Thymus (tissue), 11 donors: Measurements from ENCODE around the gene SCRT2. TPM values are rescaled to one million over a fixed set of nuclear protein-coding genes. Genes with fewer than 3 reads are reported as not detected.

Experiments used
- DNase-seq, 9 donors: peaks; one replicate each; pipeline ENCODE4 v3.0.0-alpha.2; 2013; ENCODE audit warnings: low spot score in 9 of 9, low read depth in 6 of 9, missing footprints in 1 of 9
- H3K27ac ChIP-seq, 2 donors: one replicate each; pipeline ENCODE4 v1.5.1; 2013; ENCODE audit warnings: control low read depth in 1 of 2, low read depth in 1 of 2, low read length in 1 of 2, mild to moderate bottlenecking in 1 of 2, moderate library complexity in 1 of 2
- H3K27me3 ChIP-seq, 2 donors: one replicate each; pipeline ENCODE4 v1.5.1; 2013; ENCODE audit warnings: low read length in 1 of 2; ENCODE audit not compliant: control insufficient read depth in 2 of 2, insufficient read depth in 1 of 2
- H3K36me3 ChIP-seq, 2 donors: one replicate each; pipeline ENCODE4 v1.5.1; 2013; ENCODE audit warnings: low read length in 1 of 2, mild to moderate bottlenecking in 1 of 2, moderate library complexity in 1 of 2; ENCODE audit not compliant: control insufficient read depth in 2 of 2, insufficient read depth in 2 of 2
- H3K4me1 ChIP-seq, 2 donors: one replicate each; pipeline ENCODE4 v1.5.1; 2013; ENCODE audit warnings: low read length in 2 of 2; ENCODE audit not compliant: control insufficient read depth in 2 of 2, insufficient read depth in 2 of 2
- H3K4me3 ChIP-seq, 2 donors: one replicate each; pipeline ENCODE4 v1.5.1; 2013; ENCODE audit warnings: low read length in 2 of 2, control low read depth in 1 of 2, mild to moderate bottlenecking in 1 of 2
- H3K9me3 ChIP-seq, 2 donors: one replicate each; pipeline ENCODE4 v1.5.1; 2013; ENCODE audit warnings: low read length in 1 of 2, mild to moderate bottlenecking in 1 of 2; ENCODE audit not compliant: control insufficient read depth in 2 of 2, insufficient read depth in 1 of 2
- whole genome bisulfite sequencing: extraction: QIAGEN DNeasy Blood & Tissue Kit; methylation state at CpG from one replicate; pipeline ENCODE4 v1.1.7; 2013; 5-methylcytosine and 5-hydroxymethylcytosine counted together
- polyA plus RNA-seq: library from polyadenylated mRNA; stranded (reverse); fragments of 200-250 nt; gene quantifications from one replicate; pipeline ENCODE4 v1.2.3, GENCODE V29; 2013
- total RNA-seq: library from RNA; stranded (reverse); fragments of 120-200 nt; gene quantifications from one replicate; pipeline ENCODE4 v1.2.4, GENCODE V29; 2013
- donor health status: healthy.

SCRT2 gene
- total and polyA plus RNA-seq, 2 donors, result under 0.01 TPM; not detected in 1

DNA sequence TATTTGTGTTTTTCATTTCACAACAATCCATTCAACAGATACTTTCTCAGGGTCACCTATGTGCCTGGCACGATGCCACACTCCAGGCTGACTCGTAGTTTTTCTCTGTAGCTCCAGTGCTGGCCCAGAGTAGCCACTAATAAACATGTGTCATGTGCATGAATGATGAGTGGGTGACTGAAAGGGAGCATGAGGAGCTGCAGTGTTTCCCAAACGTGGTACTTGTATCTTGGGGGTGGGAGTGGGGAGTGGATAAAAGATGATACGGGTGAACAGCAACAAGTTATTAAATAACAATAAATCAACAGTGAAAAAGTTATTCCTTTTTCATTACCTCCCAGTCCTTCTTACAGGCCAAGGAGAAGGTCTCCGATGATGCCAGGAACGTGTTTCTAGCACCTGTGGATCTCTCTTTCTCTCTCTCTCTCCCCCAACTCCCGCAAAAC lies 39.7 kb downstream of the SCRT2 start:
- WGBS, result 83% methylated on average over 7 of the region's 7 CpGs
- no peaks in the 10 kb centered on the region for H3K4me1 ChIP-seq
- H3K27ac ChIP-seq, result no peak overlapping the region
- H3K4me3 ChIP-seq, result no peak overlapping the region
- no peaks in the 10 kb centered on the region for H3K36me3 ChIP-seq
- peaks cover 0 to 2% of the 10 kb centered on the region in 2 donors for H3K27me3 ChIP-seq
- no peaks in the 10 kb centered on the region for H3K9me3 ChIP-seq
- DNase-seq, result no peak

DNA sequence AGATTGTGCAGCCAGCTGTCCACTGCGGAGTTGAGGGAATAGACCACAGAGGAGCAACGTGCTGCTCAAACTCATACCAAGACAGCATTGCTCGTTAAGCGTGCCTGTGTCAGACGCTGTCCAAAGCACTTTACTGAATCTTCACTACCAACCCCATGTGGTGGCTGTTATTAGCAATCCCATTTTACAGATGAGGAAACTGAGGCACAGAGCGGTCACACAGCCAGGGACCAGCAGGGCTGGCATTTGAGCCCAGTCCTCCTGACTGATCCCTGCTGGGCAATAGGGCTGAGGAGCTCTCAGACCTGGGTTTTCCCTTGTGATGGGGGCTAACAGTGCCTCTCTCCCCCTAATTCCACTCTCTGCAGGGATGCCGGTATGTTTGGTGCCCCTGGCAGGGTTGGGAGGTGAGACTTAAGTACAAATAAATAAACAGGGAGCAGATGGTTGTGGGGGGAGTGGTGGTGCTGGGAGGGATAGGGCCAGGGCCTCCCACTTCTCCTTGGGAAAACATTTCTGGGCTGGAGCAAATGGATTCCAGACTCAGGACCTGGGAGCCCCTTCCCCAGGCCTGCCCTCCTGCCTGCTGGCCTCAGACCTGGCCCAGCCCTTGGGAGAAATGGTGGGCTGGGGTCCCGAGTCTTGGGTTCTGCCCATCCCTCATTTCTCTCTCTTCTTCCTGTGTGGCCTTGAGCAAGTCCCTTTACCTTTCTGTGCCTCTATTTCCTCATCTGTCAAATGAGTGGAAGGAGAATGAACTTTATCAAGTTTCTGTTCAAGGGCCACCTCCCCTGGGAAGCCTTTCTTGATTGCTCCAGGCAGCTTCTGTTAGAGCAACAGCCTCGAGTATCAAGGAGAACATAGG lies 40.3 kb downstream of the SCRT2 start:
- H3K27me3 ChIP-seq, result no peaks in the 10 kb centered on the region
- DNase-seq, result no peak
- no peak overlapping the region for H3K4me3 ChIP-seq
- WGBS, result 93% methylated on average over 9 of the region's 9 CpGs
- H3K36me3 ChIP-seq, result no peaks in the 10 kb centered on the region
- no peaks in the 10 kb centered on the region for H3K9me3 ChIP-seq
- no peaks in the 10 kb centered on the region for H3K4me1 ChIP-seq
- H3K27ac ChIP-seq, result no peak overlapping the region

DNA sequence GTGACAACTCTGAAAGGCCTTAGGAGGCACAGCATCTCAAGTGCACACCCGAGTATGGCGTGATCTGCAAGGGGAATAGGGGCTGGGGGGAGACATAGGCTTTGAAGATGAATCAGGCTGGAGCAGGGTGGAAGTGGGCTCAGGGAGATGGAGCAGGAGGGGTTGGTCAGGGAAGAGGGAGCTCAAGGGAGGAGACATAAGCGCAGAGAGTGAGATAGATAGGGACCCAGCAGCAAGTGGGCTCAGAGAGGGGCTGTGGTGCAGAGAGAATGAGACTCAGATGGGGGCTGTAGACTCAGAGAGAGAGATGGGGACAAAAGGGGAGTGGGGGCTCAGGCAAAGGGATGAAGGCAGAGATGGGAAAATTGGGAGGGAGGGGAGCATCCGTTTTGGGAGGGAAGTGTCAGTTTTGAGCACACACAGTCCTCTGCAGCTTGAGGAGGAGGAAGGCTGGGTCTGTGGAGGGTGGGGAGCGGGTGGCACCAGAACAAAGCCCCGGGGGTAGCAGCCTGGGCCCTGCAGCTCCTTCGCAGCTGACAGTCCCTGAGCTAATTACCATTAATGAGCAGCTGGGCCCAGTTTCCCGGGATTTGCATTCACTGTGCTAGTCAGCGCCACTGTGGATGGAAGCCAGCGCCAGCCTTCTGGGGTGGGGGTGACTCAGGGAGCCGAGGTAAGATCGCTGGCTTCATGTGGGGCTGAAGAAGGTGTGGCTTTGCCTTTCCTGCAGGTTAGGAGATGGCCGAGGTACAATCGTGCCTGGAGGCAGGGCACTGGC lies 41.3 kb downstream of the SCRT2 start:
- 92% methylated on average over 14 of the region's 14 CpGs for WGBS
- DNase-seq, result no peak
- no peak overlapping the region for H3K27ac ChIP-seq
- H3K4me3 ChIP-seq, result no peak overlapping the region
- no peaks in the 10 kb centered on the region for H3K36me3 ChIP-seq
- H3K4me1 ChIP-seq, result no peaks in the 10 kb centered on the region
- H3K27me3 ChIP-seq, result no peaks in the 10 kb centered on the region
- H3K9me3 ChIP-seq, result no peaks in the 10 kb centered on the region

DNA sequence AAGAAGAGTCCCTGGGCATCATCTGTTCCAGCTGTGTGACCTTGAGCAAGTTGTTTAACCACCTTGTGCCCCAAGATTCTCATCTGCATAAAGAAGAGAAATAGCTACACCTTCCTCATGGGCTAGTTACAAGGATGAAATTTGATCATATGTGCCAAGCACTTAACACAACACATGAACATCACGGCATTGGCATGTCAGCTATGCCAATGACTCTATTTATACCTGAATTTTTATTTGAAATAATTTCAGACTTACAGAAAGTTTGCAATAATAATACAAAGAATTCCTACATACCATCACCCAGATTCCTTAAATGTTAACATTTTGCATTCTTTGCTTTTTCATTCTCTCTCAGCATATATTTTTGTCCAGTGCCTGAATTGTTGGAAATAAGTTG lies 44.5 kb downstream of the SCRT2 start:
- Histone ChIP-seq H3K27ac (no peak overlapping the region), H3K4me1 (no peaks in the 10 kb centered on the region), H3K9me3 (no peaks in the 10 kb centered on the region), H3K4me3 (no peak overlapping the region), H3K27me3 (no peaks in the 10 kb centered on the region), H3K36me3 (no peaks in the 10 kb centered on the region)
- no peak for DNase-seq
- 95% methylated on average over 1 of the region's 1 CpG for WGBS

DNA sequence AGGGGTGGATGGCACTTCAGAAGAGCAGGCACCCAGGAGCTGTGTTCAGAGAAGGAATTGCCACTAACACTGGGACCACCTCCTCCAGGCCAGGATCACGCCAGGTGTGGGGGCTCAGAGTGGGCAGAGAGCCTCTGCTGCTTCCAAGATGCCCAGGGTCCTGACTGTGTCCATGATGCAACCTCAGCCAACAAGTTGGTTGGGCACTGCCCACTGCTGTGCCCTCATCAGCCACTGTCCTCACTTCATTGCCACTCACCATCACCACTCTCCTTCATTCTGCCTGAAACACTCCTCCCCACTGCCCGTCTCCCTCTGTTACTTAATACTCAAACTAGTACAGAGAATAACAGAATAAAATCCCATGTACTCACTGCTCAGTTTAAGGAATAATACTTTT lies 49.0 kb downstream of the SCRT2 start:
- Histone ChIP-seq H3K27ac (no peak overlapping the region), H3K27me3 (peaks cover 0 to 2% of the 10 kb centered on the region in 2 donors), H3K9me3 (no peaks in the 10 kb centered on the region), H3K4me3 (no peak overlapping the region), H3K36me3 (no peaks in the 10 kb centered on the region), H3K4me1 (no peaks in the 10 kb centered on the region)
- 91% methylated on average over 2 of the region's 2 CpGs for WGBS
- no peak for DNase-seq

DNA sequence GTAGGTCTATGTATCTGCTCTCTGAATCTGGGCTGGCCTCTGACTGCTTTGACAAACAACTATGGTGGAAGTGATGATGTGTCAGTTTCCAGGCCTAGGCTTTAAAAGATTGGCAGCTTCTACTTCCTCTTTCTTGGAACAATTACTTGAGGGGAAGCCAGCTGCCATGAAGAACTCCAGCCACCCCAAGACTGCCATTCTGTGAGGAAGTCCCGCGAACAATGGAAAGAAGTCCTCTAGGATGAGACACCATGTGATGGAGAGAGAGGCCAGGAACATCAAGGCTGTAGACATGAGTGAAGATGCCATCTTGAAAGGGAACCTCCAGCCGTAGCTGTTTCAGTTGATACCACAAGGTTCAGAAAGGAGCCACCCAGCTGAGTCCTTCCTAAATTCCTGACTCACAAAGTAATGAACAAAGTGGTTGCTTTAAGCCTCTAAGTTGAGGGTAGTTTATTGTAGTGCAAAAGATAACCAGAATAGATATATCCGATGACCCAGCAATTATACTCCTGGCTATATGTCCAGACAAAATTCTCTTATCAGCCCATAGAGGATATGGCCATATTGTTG lies 50.2 kb downstream of the SCRT2 start:
- no peak for DNase-seq
- Histone ChIP-seq H3K27me3 (peaks cover 0 to 2% of the 10 kb centered on the region in 2 donors), H3K4me1 (no peaks in the 10 kb centered on the region), H3K9me3 (no peaks in the 10 kb centered on the region), H3K4me3 (no peak overlapping the region), H3K36me3 (no peaks in the 10 kb centered on the region), H3K27ac (no peak overlapping the region)
- 93% methylated on average over 4 of the region's 4 CpGs for WGBS

DNA sequence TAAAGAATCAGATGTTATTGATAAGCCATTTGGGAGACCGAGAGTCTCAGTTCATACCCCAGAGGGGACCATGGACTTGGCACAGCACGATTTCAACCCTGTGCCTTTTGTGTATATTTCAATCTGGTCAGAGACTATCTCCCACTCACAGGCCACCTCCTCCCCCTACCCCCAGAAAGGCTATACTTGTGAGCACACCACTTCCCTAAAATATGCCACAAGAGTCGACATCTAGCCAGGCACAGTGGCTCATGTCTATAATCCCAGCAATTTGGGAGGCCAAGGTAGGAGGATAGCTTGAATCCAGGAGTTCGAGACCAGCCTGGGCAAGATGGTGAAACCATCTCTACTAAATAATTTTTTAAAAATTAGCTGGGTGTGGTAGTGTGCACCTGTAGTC lies 51.9 kb downstream of the SCRT2 start:
- no peaks in the 10 kb centered on the region for H3K9me3 ChIP-seq
- DNase-seq, result no peak
- no peaks in the 10 kb centered on the region for H3K4me1 ChIP-seq
- no peaks in the 10 kb centered on the region for H3K36me3 ChIP-seq
- WGBS, result 52% methylated on average over 4 of the region's 4 CpGs
- H3K27me3 ChIP-seq, result peaks cover 0 to 2% of the 10 kb centered on the region in 2 donors
- no peak overlapping the region for H3K27ac ChIP-seq
- H3K4me3 ChIP-seq, result no peak overlapping the region

DNA sequence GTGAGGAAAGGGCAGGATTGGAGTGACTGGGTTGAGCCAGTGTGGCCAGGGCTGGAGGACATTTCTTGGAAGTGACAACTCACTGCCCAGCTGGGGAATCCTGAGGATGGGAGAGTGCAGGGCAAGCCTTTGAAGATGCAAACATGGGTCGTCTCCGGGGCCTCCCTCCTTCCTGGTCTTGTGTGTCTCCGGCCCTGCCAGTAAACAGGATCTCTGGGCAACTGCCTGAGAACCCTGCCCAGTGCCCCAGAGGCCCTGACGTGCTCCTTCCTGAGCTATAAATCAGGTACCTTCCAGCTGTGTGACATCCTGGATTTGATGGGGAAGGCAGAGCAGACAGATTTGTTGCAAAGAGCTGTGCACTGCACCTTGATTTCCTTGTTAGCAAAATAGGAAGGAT lies 52.6 kb downstream of the SCRT2 start:
- no peaks in the 10 kb centered on the region for H3K9me3 ChIP-seq
- no peaks in the 10 kb centered on the region for H3K4me1 ChIP-seq
- H3K27ac ChIP-seq, result no peak overlapping the region
- no peaks in the 10 kb centered on the region for H3K36me3 ChIP-seq
- no peak for DNase-seq
- no peak overlapping the region for H3K4me3 ChIP-seq
- peaks cover 0 to 2% of the 10 kb centered on the region in 2 donors for H3K27me3 ChIP-seq
- WGBS, result 41% methylated on average over 4 of the region's 4 CpGs

DNA sequence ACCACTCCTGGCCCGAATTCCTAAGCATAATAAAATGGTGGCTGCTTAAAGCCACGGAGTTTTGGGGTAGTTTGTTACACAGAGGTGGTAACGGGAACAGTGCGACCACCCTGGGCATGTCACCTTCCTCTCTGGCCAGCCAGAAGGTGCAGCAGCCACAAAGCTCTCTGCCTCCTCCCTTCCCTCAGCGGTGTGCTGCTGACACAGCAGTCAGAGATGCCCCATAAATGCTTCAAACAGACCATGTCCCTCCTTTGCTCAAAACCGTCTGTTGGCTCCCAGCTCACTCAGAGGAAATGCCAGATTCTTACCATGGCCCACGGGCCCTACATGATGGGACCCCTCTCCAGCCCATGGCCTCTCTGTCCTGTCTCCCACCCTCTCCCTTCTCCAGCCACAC lies 53.4 kb downstream of the SCRT2 start:
- H3K27ac ChIP-seq, result no peak overlapping the region
- no peaks in the 10 kb centered on the region for H3K9me3 ChIP-seq
- H3K4me1 ChIP-seq, result no peaks in the 10 kb centered on the region
- H3K4me3 ChIP-seq, result no peak overlapping the region
- H3K36me3 ChIP-seq, result no peaks in the 10 kb centered on the region
- 72% methylated on average over 7 of the region's 7 CpGs for WGBS
- no peak for DNase-seq
- H3K27me3 ChIP-seq, result peaks cover 0 to 2% of the 10 kb centered on the region in 2 donors
